ENCODE measurements around the gene ANKRD44.
"Not testable (repeated sequence)": the region's sequence is repeated elsewhere in the genome, so short reads cannot be mapped to it uniquely, and the experiment has no call there.

The ANKRD44 gene

GRCh38 chr2:197293252-197294007 lies 17.1 kb downstream of the ANKRD44 start:
- Mint-ChIP-seq H3K27me3 (no peaks in the 10 kb centered on the region), H3K36me3 (peaks cover 20 to 51% of the 10 kb centered on the region in 2 donors), H3K4me3 (peak overlapping the region; percentile 67), H3K4me1 (peaks cover 54 to 85% of the 10 kb centered on the region in 2 donors), H3K9me3 (peaks cover 0 to 7% of the 10 kb centered on the region in 2 donors), H3K27ac (peak overlapping the region; percentile 92)
- DNase-seq (no peak), ATAC-seq (replicated peaks) (peak; percentile 46 to 56)

- DNase-seq (no peak), ATAC-seq (replicated peaks) (no peak)
- Mint-ChIP-seq H3K27ac (peak overlapping the region; percentile 92), H3K27me3 (no peaks in the 10 kb centered on the region), H3K4me1 (peaks cover 51 to 85% of the 10 kb centered on the region in 2 donors), H3K9me3 (peaks cover 0 to 6% of the 10 kb centered on the region in 2 donors), H3K36me3 (peaks cover 16 to 46% of the 10 kb centered on the region in 2 donors), H3K4me3 (peak overlapping the region; percentile 67)
Measured at GRCh38 chr2:197292619-197293018, 18.0 kb downstream of the ANKRD44 start.

GRCh38 chr2:197287596-197287932 lies 23.0 kb downstream of the ANKRD44 start:
- not testable (repeated sequence) for DNase-seq, H3K27me3 Mint-ChIP-seq, H3K9me3 Mint-ChIP-seq
- Mint-ChIP-seq H3K36me3 (peaks cover 22 to 40% of the 10 kb centered on the region in 2 donors), H3K4me1 (peaks cover 46 to 74% of the 10 kb centered on the region in 2 donors), H3K27ac (peak overlapping the region; percentile 94), H3K4me3 (peak overlapping the region; percentile 51 to 72)
- peak in 1 of 2 donors; percentile 22 for ATAC-seq (replicated peaks)

- H3K36me3 Mint-ChIP-seq = peaks cover 21 to 39% of the 10 kb centered on the region in 2 donors
- peaks cover 3 to 9% of the 10 kb centered on the region in 2 donors for H3K9me3 Mint-ChIP-seq
- no peaks in the 10 kb centered on the region for H3K27me3 Mint-ChIP-seq
- ATAC-seq (replicated peaks) = peak; percentile 97 to 99
- peak overlapping the region; percentile 51 to 72 for H3K4me3 Mint-ChIP-seq
- H3K27ac Mint-ChIP-seq = peak overlapping the region; percentile 94
- peaks cover 44 to 74% of the 10 kb centered on the region in 2 donors for H3K4me1 Mint-ChIP-seq
- DNase-seq = no peak
Measured at GRCh38 chr2:197286805-197287595, 23.6 kb downstream of the ANKRD44 start.

GRCh38 chr2:197285361-197285760 lies 25.2 kb downstream of the ANKRD44 start:
- Mint-ChIP-seq H3K9me3 (peaks cover 3 to 7% of the 10 kb centered on the region in 2 donors), H3K4me3 (no peak overlapping the region), H3K4me1 (peaks cover 51 to 81% of the 10 kb centered on the region in 2 donors), H3K36me3 (peaks cover 23 to 45% of the 10 kb centered on the region in 2 donors), H3K27ac (peak overlapping the region; percentile 59), H3K27me3 (no peaks in the 10 kb centered on the region)
- no peak for ATAC-seq (replicated peaks)
- no peak for DNase-seq

GRCh38 chr2:197284956-197285355 lies 25.6 kb downstream of the ANKRD44 start:
- H3K4me3 Mint-ChIP-seq = no peak overlapping the region
- H3K36me3 Mint-ChIP-seq = peaks cover 19 to 45% of the 10 kb centered on the region in 2 donors
- peaks cover 3 to 4% of the 10 kb centered on the region in 2 donors for H3K9me3 Mint-ChIP-seq
- H3K27ac Mint-ChIP-seq = no peak overlapping the region
- no peak for DNase-seq
- ATAC-seq (replicated peaks) = no peak
- H3K4me1 Mint-ChIP-seq = peaks cover 52 to 81% of the 10 kb centered on the region in 2 donors
- H3K27me3 Mint-ChIP-seq = no peaks in the 10 kb centered on the region

GRCh38 chr2:197281421-197281820 lies 29.2 kb downstream of the ANKRD44 start:
- DNase-seq (no peak), ATAC-seq (replicated peaks) (no peak)
- no peak overlapping the region for H3K4me3 Mint-ChIP-seq
- H3K27ac Mint-ChIP-seq = peak overlapping the region; percentile 82
- peaks cover 27 to 47% of the 10 kb centered on the region in 2 donors for H3K36me3 Mint-ChIP-seq
- H3K4me1 Mint-ChIP-seq = peaks cover 60 to 83% of the 10 kb centered on the region in 2 donors
- peaks cover 2 to 3% of the 10 kb centered on the region in 2 donors for H3K9me3 Mint-ChIP-seq
- H3K27me3 Mint-ChIP-seq = no peaks in the 10 kb centered on the region

GRCh38 chr2:197280015-197280702 lies 30.4 kb downstream of the ANKRD44 start:
- H3K27ac Mint-ChIP-seq = peak overlapping the region; percentile 62
- no peaks in the 10 kb centered on the region for H3K27me3 Mint-ChIP-seq
- peak overlapping the region in 1 of 2 donors; percentile 7 for H3K4me3 Mint-ChIP-seq
- peaks cover 58 to 82% of the 10 kb centered on the region in 2 donors for H3K4me1 Mint-ChIP-seq
- ATAC-seq (replicated peaks) (peak; percentile 29 to 48), DNase-seq (no peak)
- peaks cover 31 to 53% of the 10 kb centered on the region in 2 donors for H3K36me3 Mint-ChIP-seq
- H3K9me3 Mint-ChIP-seq = peaks cover 2 to 7% of the 10 kb centered on the region in 2 donors

- no peaks in the 10 kb centered on the region for H3K27me3 Mint-ChIP-seq
- H3K36me3 Mint-ChIP-seq = peaks cover 28 to 53% of the 10 kb centered on the region in 2 donors
- ATAC-seq (replicated peaks) (peak in 1 of 2 donors; percentile 18), DNase-seq (no peak)
- peaks cover 57 to 83% of the 10 kb centered on the region in 2 donors for H3K4me1 Mint-ChIP-seq
- H3K9me3 Mint-ChIP-seq = peaks cover 2 to 7% of the 10 kb centered on the region in 2 donors
- peak overlapping the region; percentile 62 for H3K27ac Mint-ChIP-seq
- peak overlapping the region in 1 of 2 donors; percentile 17 for H3K4me3 Mint-ChIP-seq
Measured at GRCh38 chr2:197278799-197279763, 31.5 kb downstream of the ANKRD44 start.

GRCh38 chr2:197277794-197278193 lies 32.8 kb downstream of the ANKRD44 start:
- Mint-ChIP-seq H3K36me3 (peaks cover 28 to 53% of the 10 kb centered on the region in 2 donors), H3K27ac (peak overlapping the region; percentile 21), H3K27me3 (no peaks in the 10 kb centered on the region), H3K4me3 (no peak overlapping the region), H3K9me3 (peaks cover 2 to 7% of the 10 kb centered on the region in 2 donors), H3K4me1 (peaks cover 57 to 85% of the 10 kb centered on the region in 2 donors)
- DNase-seq (no peak), ATAC-seq (replicated peaks) (no peak)

- Mint-ChIP-seq H3K36me3 (peaks cover 22 to 39% of the 10 kb centered on the region in 2 donors), H3K27me3 (no peaks in the 10 kb centered on the region), H3K4me3 (no peak overlapping the region), H3K9me3 (peaks cover 0 to 4% of the 10 kb centered on the region in 2 donors), H3K27ac (no peak overlapping the region), H3K4me1 (peaks cover 50 to 86% of the 10 kb centered on the region in 2 donors)
- ATAC-seq (replicated peaks) (no peak), DNase-seq (no peak)
Measured at GRCh38 chr2:197276156-197276555, 34.4 kb downstream of the ANKRD44 start.

- Mint-ChIP-seq H3K9me3 (peaks cover 0 to 4% of the 10 kb centered on the region in 2 donors), H3K27ac (peak overlapping the region; percentile 59), H3K4me1 (peaks cover 51 to 86% of the 10 kb centered on the region in 2 donors), H3K27me3 (no peaks in the 10 kb centered on the region), H3K4me3 (no peak overlapping the region), H3K36me3 (peaks cover 20 to 37% of the 10 kb centered on the region in 2 donors)
- DNase-seq (no peak), ATAC-seq (replicated peaks) (no peak)
Measured at GRCh38 chr2:197274937-197275336, 35.6 kb downstream of the ANKRD44 start.

GRCh38 chr2:197274349-197274748 lies 36.2 kb downstream of the ANKRD44 start:
- Mint-ChIP-seq H3K27ac (peak overlapping the region; percentile 14), H3K9me3 (peaks cover 0 to 4% of the 10 kb centered on the region in 2 donors), H3K4me1 (peaks cover 51 to 86% of the 10 kb centered on the region in 2 donors)

More at GRCh38 chr2:197274349-197274748, 36.2 kb downstream of the ANKRD44 start:
- H3K4me3 Mint-ChIP-seq = no peak overlapping the region
- no peaks in the 10 kb centered on the region for H3K27me3 Mint-ChIP-seq
- ATAC-seq (replicated peaks) (peak in 1 of 2 donors; percentile 34), DNase-seq (no peak)
- peaks cover 16 to 31% of the 10 kb centered on the region in 2 donors for H3K36me3 Mint-ChIP-seq

Data from stimulated activated naive B cell treated with anti-CD40 and anti-IgM and Interleukin-4, amounts not matched to agents 10 μg/mL and 1 μg/mL and 100 μg/mL, for 72 hours (primary cell).